PC-3 (cell line): ENCODE measurements around the gene GALNT15. TPM values are rescaled to one million over a fixed set of nuclear protein-coding genes. Genes with fewer than 3 reads are reported as not detected.

Source experiments
- ATAC-seq: fragments of 200-7000 bp; cut with Tn5 transposase; 2 replicates; pipeline ENCODE4 v1.9.1; 2020; ENCODE audit warnings: mild to moderate bottlenecking, moderate library complexity
- BruUV-seq: library from RNA; stranded (reverse); fragments of 400-500 nt; replicated peaks from 2 replicates; lab custom pipeline; 2021; lab: Mats Ljungman, UMichigan
- CTCF ChIA-PET: fragments of 300-600 bp; sonication (Branson Sonifier 250); formaldehyde crosslinking; loops from one replicate; lab custom pipeline; 2022; ENCODE audit warnings: antibody characterized with exemption; lab: Charles Lee
- POLR2A ChIA-PET: fragments of 300-600 bp; sonication (Branson Sonifier 250); formaldehyde crosslinking; loops from one replicate; lab custom pipeline; 2022; ENCODE audit warnings: antibody characterized with exemption; ENCODE audit not compliant: unreplicated experiment; lab: Charles Lee
- DNase-seq: peaks from one replicate; pipeline ENCODE4 v3.0.0-alpha.2; 2015
- H2AFZ ChIP-seq: fragments of 300-600 bp; sonication (generic); 2 replicates; pipeline ENCODE4 v1.6.0; 2016; ENCODE audit warnings: antibody characterized with exemption, low read length
- H3F3A ChIP-seq: fragments of 300-600 bp; sonication (generic); one replicate; pipeline ENCODE4 v1.6.0; 2017; ENCODE audit warnings: antibody characterized with exemption, low read length, control low read depth, mild to moderate bottlenecking; ENCODE audit not compliant: unreplicated experiment
- H3K27ac ChIP-seq: fragments of 300-600 bp; sonication (generic); 2 replicates; pipeline ENCODE4 v1.5.1; 2016; ENCODE audit warnings: mild to moderate bottlenecking, low read length
- H3K27me3 ChIP-seq: fragments of 300-600 bp; sonication (generic); 2 replicates; pipeline ENCODE4 v1.6.1; 2016; ENCODE audit warnings: low read length, mixed read lengths
- H3K36me3 ChIP-seq: fragments of 300-600 bp; sonication (generic); 2 replicates; pipeline ENCODE4 v1.6.1; 2016; ENCODE audit warnings: low read depth, mixed run types, low read length, mixed read lengths
- H3K4me1 ChIP-seq: fragments of 300-600 bp; sonication (generic); 2 replicates; pipeline ENCODE4 v1.5.1; 2016; ENCODE audit warnings: low read length; ENCODE audit not compliant: insufficient read depth
- H3K4me2 ChIP-seq: fragments of 300-600 bp; sonication (generic); 2 replicates; pipeline ENCODE4 v1.6.0; 2016; ENCODE audit warnings: low read length
- H3K4me3 ChIP-seq: fragments of 300-600 bp; sonication (generic); 2 replicates; pipeline ENCODE4 v1.5.1; 2016; ENCODE audit warnings: mild to moderate bottlenecking, low read length, mixed read lengths
- H3K79me2 ChIP-seq: fragments of 300-600 bp; sonication (generic); 2 replicates; pipeline ENCODE4 v1.6.1; 2017; ENCODE audit warnings: low read length, mixed read lengths
- H3K9ac ChIP-seq: fragments of 300-600 bp; sonication (generic); 2 replicates; pipeline ENCODE4 v1.6.0; 2016; ENCODE audit warnings: mild to moderate bottlenecking, low read length
- H3K9me2 ChIP-seq: fragments of 300-600 bp; sonication (generic); replicated peaks from 2 replicates; pipeline ENCODE4 v1.6.1; 2016; ENCODE audit warnings: mixed run types, low read length, mixed read lengths
- H3K9me3 ChIP-seq: fragments of 300-600 bp; sonication (generic); 2 replicates; pipeline ENCODE4 v1.6.1; 2016; ENCODE audit warnings: low read length, mixed read lengths
- H4K20me1 ChIP-seq: fragments of 300-600 bp; sonication (generic); 2 replicates; pipeline ENCODE4 v1.6.1; 2016; ENCODE audit warnings: low read length, mixed read lengths
- EZH2 ChIP-seq: fragments of 300-600 bp; sonication (generic); IDR thresholded peaks from one replicate; pipeline ENCODE4 v1.6.1; 2017; ENCODE audit warnings: antibody characterized with exemption, mild to moderate bottlenecking, low read length; ENCODE audit not compliant: unreplicated experiment
- EZH2phosphoT487 ChIP-seq: fragments of 300-600 bp; sonication (generic); IDR thresholded peaks from 2 replicates; pipeline ENCODE4 v1.6.1; 2018; ENCODE audit warnings: mild to moderate bottlenecking, antibody characterized with exemption, low read length, borderline replicate concordance
- intact Hi-C: fragments of 100-400 bp; cut with micrococcal nuclease; formaldehyde crosslinking; loops from 2 replicates; pipeline ENCODE4 v1.9.0; 2023
- total RNA-seq: library from RNA; depleted of rRNA; stranded (reverse); fragments of >200 nt; gene quantifications from 2 replicates; pipeline ENCODE4 v1.2.3, GENCODE V29; 2014
- TF ChIP-seq, protein P1 (sequence below): fragments of 300-600 bp; sonication (generic); conservative IDR thresholded peaks from 2 replicates; pipeline ENCODE4 v1.5.1; 2017; ENCODE audit warnings: antibody characterized with exemption, low read depth, mild to moderate bottlenecking, low read length

GALNT15 gene
- total RNA-seq, 1 experiment from 2014 or later = not detected

DNA sequence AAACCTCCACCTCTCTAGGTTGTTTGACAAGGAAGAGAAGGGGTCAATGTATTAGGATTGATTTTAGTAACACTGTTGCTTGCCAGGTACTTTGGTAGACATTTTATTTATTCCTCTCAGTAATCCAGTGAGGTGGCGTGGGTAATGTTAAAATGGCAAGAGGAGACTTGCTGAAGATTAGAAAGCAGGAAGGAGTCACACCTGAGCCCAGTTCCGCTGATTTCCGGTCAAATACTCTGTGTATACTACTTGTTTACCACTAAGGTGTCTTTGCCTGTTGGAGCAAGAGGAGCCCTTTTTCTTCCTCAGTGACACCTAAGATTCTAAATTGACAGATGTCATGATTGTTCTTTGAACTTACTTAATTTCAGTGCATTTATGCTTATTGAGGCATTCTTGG lies 92.2 kb downstream of the GALNT15 start:
- peaks cover 4% of the 10 kb centered on the region; the same call in 1 of the 2 replicates for H3K36me3 ChIP-seq
- H2AFZ ChIP-seq = 0 out of 2 replicates have a peak overlapping the region, but pooled peaks have one; percentile 2
- no TSS peak for BruUV-seq
- peaks cover 69% of the 10 kb centered on the region for H3K79me2 ChIP-seq
- 0 out of 2 replicates have a peak overlapping the region, but pooled peaks have one; percentile 88 for H3K9ac ChIP-seq
- H3K4me2 ChIP-seq = peak overlapping the region; percentile 97
- H4K20me1 ChIP-seq = peaks cover 6% of the 10 kb centered on the region; the same call in 1 of the 2 replicates
- peak overlapping the region; percentile 80 for H3K4me3 ChIP-seq
- peaks cover 26% of the 10 kb centered on the region for H3K4me1 ChIP-seq
- intact Hi-C loops = loop anchor here (10.0 kb wide), 1 partner anchor 768 kb away; no protein-coding TSS in a partner anchor
- H3K27me3 ChIP-seq = no peaks in the 10 kb centered on the region
- no peaks in the 10 kb centered on the region for H3K9me2 ChIP-seq
- TF ChIP-seq, protein P1, sequence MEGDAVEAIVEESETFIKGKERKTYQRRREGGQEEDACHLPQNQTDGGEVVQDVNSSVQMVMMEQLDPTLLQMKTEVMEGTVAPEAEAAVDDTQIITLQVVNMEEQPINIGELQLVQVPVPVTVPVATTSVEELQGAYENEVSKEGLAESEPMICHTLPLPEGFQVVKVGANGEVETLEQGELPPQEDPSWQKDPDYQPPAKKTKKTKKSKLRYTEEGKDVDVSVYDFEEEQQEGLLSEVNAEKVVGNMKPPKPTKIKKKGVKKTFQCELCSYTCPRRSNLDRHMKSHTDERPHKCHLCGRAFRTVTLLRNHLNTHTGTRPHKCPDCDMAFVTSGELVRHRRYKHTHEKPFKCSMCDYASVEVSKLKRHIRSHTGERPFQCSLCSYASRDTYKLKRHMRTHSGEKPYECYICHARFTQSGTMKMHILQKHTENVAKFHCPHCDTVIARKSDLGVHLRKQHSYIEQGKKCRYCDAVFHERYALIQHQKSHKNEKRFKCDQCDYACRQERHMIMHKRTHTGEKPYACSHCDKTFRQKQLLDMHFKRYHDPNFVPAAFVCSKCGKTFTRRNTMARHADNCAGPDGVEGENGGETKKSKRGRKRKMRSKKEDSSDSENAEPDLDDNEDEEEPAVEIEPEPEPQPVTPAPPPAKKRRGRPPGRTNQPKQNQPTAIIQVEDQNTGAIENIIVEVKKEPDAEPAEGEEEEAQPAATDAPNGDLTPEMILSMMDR = no peak
- TF ChIP-seq EZH2 = no peak
- TF ChIP-seq EZH2phosphoT487 = no peak
- ChIA-PET POLR2A (interaction anchor here (0.7 kb wide), 1 partner anchor 216 kb away, joined by 9 read pairs; no protein-coding TSS in a partner anchor), CTCF (interaction anchor here (0.6 kb wide), 1 partner anchor 398 kb away, joined by 4 read pairs; no protein-coding TSS in a partner anchor)
- H3K9me3 ChIP-seq = no peaks in the 10 kb centered on the region
- DNase-seq (peak; percentile 23), ATAC-seq (no peak)
- H3K27ac ChIP-seq = no peak overlapping the region
- no peaks in the 10 kb centered on the region for H3F3A ChIP-seq

DNA sequence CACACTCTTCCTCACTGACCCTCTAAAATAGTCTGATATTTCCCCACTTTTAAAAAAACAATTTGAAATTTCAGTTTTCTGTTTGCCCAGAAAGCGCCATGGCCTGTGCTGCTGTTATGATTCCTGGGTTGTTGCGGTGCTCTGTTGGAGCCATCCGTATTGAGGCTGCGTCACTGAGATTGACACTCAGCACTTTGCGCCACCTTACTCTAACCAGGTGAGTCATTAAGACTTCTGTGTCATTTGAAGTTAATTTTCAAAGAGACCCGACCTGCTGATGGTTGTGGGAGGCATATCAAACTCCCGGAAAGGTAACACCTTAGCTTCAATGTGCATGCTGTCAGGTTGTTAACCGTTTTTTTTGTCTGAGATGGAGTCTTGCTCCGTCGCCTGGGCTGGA lies 96.4 kb downstream of the GALNT15 start:
- Histone ChIP-seq H3K9ac (no peak overlapping the region), H3K4me2 (no peak overlapping the region), H3K27ac (no peak overlapping the region), H2AFZ (no peak overlapping the region), H3K4me3 (no peak overlapping the region), H3K36me3 (peaks cover 14% of the 10 kb centered on the region; the same call in 1 of the 2 replicates), H3K4me1 (peaks cover 18% of the 10 kb centered on the region), H3K9me3 (no peaks in the 10 kb centered on the region), H3K9me2 (no peaks in the 10 kb centered on the region), H4K20me1 (peaks cover 6% of the 10 kb centered on the region; the same call in 1 of the 2 replicates), H3F3A (no peaks in the 10 kb centered on the region), H3K79me2 (peaks cover 32% of the 10 kb centered on the region), H3K27me3 (no peaks in the 10 kb centered on the region)
- ChIA-PET CTCF (no interaction called here), POLR2A (no interaction called here)
- no TSS peak for BruUV-seq
- TF ChIP-seq EZH2 (no peak), EZH2phosphoT487 (no peak)
- TF ChIP-seq, protein P1 = no peak
- ATAC-seq (no peak), DNase-seq (no peak)
- intact Hi-C loops = no loop called here

DNA sequence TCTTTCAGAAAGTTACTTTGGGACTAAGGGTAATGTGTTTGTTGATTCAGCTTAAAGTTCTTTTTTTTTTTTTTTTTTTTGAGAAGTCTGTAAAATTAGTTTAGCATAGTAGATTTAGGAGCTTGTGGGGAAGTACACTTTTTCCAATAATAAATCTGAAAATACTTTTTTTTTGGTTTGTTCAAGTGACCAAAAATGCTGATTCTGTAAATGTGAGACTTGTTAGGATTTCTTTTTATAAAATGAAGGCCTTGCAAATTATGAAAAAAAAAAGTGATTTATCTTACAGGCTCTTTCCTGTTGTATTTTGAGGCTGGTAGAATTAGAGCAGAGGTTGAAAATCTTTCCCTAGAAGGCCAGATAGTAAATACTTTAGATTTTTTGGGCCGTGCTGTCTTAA lies 98.1 kb downstream of the GALNT15 start:
- Histone ChIP-seq H3K4me2 (no peak overlapping the region), H3K9me3 (no peaks in the 10 kb centered on the region), H3K27ac (no peak overlapping the region), H3K36me3 (peaks cover 18% of the 10 kb centered on the region; the same call in 1 of the 2 replicates), H3K27me3 (no peaks in the 10 kb centered on the region), H2AFZ (no peak overlapping the region), H3K9ac (no peak overlapping the region), H3K4me3 (no peak overlapping the region), H3K9me2 (no peaks in the 10 kb centered on the region), H4K20me1 (peaks cover 3% of the 10 kb centered on the region; the same call in 1 of the 2 replicates), H3K79me2 (peaks cover 14% of the 10 kb centered on the region), H3F3A (no peaks in the 10 kb centered on the region), H3K4me1 (peaks cover 3% of the 10 kb centered on the region)
- intact Hi-C loops = no loop called here
- ChIA-PET CTCF (no interaction called here), POLR2A (no interaction called here)
- ATAC-seq (no peak), DNase-seq (no peak)
- no TSS peak for BruUV-seq
- TF ChIP-seq EZH2 = no peak
- no peak for TF ChIP-seq EZH2phosphoT487
- TF ChIP-seq, protein P1 = no peak
